ES-I3 (cell line): ENCODE measurements around the gene SETDB1.
A peak's percentile ranks its signal among the peaks of the same experiment; 100 is the strongest.
"Not testable (repeated sequence)": the region's sequence is repeated elsewhere in the genome, so short reads cannot be mapped to it uniquely, and the experiment has no call there.

Experiments
- H3K36me3 ChIP-seq: 2 replicates; pipeline ENCODE4 v1.6.1; 2013; ENCODE audit warnings: mild to moderate bottlenecking, low read length, control low read depth, moderate library complexity; ENCODE audit not compliant: insufficient read depth
- H3K4me1 ChIP-seq: 2 replicates; pipeline ENCODE4 v1.6.1; 2013; ENCODE audit warnings: mild to moderate bottlenecking, control low read depth, low read length; ENCODE audit not compliant: insufficient read depth
- H3K9ac ChIP-seq: 2 replicates; pipeline ENCODE4 v1.6.1; 2013; ENCODE audit warnings: low read depth, mild to moderate bottlenecking, low read length, moderate library complexity
- H3K9me3 ChIP-seq: 2 replicates; pipeline ENCODE4 v1.6.1; 2013; ENCODE audit warnings: mild to moderate bottlenecking, low read length, moderate library complexity; ENCODE audit not compliant: control insufficient read depth, insufficient read depth

SETDB1 gene

DNA sequence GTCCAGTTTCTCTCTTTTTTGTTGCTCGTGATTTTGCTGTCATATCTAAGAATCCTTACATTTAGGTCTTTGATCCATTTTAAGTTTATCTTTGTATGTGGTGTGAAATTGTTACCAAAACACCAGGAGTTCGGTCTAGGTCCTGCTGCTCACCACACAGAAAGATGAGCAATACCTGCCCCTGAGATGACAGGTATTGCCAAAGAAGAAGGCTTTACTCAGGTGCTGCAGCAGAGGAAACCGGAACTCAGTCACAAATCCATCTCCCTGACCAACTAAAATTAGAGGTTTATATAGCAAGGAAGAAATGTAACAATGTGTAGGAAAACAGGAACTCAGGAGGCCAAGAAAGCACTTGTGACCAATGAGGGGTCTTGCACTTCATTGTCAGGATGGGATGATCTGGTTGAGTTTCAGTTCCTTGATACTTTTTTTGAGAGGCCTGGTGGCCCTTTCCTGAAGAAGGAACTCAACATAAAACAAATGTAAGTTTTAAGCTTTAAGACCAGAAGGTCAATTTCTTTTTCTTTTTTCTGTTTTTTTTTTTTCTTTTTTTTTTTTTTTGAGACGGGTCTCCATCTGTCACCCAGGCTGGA, 16.5 kb upstream of the SETDB1 start:
- Histone ChIP-seq H3K9ac (no peak overlapping the region), H3K36me3 (no peaks in the 10 kb centered on the region)

DNA sequence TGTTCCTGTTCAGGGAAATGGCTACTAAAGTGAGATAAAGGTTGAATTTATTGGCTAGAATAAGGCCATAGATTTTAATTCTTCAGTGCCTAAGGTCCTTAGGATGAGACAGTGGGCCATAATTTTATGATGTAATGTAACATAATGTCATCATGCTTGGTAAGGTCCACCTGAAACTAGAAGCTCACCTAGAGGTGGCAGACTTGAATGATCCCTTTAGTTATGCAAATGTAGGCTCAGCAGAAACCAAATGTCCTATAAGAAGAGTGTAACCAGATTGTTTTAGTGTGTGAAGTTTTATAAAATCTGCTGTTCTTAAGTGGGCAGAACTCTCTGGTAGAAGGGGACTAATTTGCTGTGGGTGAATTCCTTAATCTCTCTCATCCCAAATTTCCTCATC, 13.5 kb upstream of the SETDB1 start:
- Histone ChIP-seq H3K9me3 (no peaks in the 10 kb centered on the region; the same call in 1 of the 2 replicates), H3K36me3 (no peaks in the 10 kb centered on the region), H3K4me1 (peaks cover 11% of the 10 kb centered on the region; the same call in 1 of the 2 replicates), H3K9ac (no peak overlapping the region)

More for the DNA sequence above, 16.5 kb upstream of the SETDB1 start:
- Histone ChIP-seq H3K9me3 (no peaks in the 10 kb centered on the region; the same call in 1 of the 2 replicates), H3K4me1 (peaks cover 11% of the 10 kb centered on the region; the same call in 1 of the 2 replicates)

DNA sequence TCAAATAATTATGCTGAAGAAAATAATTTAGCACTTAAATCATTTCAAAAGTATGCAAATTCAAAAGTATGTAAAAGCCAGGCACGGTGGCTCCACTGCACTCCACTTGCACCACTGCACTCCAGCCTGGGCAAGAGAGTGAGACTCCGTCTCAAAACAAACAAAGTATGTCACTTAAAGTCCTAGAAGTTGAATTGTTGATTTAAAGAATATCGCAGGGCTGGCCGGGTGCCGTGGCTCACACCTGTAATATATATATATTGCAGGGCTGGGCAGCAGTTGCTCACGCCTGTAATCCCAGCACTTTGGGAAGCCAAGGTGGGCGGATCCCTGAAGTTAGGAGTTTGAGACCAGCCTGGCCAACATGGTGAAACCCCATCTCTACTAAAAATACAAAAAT, 8.8 kb upstream of the SETDB1 start:
- H3K4me1 ChIP-seq: peaks cover 12% of the 10 kb centered on the region
- no peak overlapping the region for H3K9ac ChIP-seq
- H3K36me3 ChIP-seq: no peaks in the 10 kb centered on the region
- no peaks in the 10 kb centered on the region for H3K9me3 ChIP-seq

DNA sequence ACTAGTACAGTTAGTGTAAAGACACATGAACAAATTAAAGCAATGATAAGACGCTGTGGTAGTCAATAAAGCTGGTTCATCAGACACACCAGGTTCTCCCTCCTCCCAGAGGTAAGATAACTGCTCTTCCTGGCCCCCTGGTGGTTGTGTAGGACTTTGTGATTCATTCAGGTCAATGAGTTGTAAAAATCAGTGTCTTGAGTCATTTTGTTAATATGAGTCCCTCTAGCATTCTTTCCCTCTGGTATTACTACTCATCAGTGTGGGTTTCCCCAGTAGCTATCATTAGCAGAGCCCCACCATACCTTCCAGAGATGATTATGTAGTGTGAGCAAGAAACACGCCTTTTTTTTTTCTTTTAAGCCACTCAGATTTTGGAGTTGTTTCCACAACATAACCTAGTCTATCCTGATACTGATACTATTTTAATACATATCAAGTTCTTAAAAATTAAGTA, 3.6 kb upstream of the SETDB1 start:
- H3K4me1 ChIP-seq: peaks cover 4% of the 10 kb centered on the region
- no peaks in the 10 kb centered on the region for H3K36me3 ChIP-seq
- no peaks in the 10 kb centered on the region for H3K9me3 ChIP-seq
- H3K9ac ChIP-seq: no peak overlapping the region

DNA sequence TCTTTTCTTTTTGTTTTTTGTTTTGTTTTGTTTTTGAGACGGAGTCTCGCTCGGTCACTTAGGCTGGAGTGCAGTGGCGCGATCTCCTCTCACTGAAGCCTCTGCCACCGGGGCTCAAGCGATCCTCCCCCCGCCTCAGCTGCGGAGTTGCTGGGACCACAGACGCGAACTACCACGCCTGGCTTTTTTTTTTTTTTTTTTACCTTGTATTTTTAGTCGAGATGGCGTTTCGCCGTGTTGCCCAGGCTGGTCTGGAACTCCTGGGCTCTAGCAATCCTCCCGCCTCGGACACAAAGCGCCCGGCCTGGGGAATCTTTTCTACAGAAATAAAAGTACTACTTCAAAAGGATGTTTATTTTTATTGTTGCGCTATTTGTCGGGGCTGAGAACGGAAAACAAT, 1.1 kb upstream of the SETDB1 start:
- Histone ChIP-seq H3K4me1 (peaks cover 4% of the 10 kb centered on the region), H3K9me3 (no peaks in the 10 kb centered on the region), H3K36me3 (peaks cover 12% of the 10 kb centered on the region), H3K9ac (peak overlapping the region; percentile 90; the same call in 1 of the 2 replicates)

DNA sequence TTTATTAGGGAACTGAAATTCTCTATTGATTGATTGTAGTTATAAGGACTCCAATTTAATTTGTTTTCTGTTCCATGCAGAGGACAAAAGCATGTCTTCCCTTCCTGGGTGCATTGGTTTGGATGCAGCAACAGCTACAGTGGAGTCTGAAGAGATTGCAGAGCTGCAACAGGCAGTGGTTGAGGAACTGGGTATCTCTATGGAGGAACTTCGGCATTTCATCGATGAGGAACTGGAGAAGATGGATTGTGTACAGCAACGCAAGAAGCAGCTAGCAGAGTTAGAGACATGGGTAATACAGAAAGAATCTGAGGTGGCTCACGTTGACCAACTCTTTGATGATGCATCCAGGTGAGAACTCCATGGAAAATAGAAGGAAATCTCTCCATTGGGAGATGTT, 1.5 kb downstream of the SETDB1 start:
- Histone ChIP-seq H3K36me3 (peaks cover 18% of the 10 kb centered on the region), H3K9me3 (peaks cover 4% of the 10 kb centered on the region; the same call in 1 of the 2 replicates), H3K4me1 (no peaks in the 10 kb centered on the region), H3K9ac (no peak overlapping the region)

DNA sequence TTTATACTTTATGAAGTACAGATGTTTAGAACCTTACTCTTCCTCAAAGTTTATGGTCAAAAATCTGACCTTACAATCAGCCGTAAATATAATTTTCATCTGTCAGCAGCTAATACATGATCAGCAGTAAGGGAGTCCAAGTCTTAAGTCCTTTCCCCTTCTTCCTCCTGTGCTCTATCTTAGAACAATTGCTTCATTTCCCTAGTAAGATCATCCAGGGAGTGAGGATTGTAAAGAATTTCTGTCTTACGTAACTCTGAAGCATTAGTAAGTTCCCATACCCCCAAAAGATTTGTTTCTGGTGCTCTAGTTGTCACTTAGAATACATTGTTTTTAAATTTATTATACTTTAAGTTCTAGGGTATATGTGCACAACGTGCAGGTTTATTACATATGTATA, 2.1 kb downstream of the SETDB1 start:
- H3K4me1 ChIP-seq: no peaks in the 10 kb centered on the region
- H3K36me3 ChIP-seq: peaks cover 18% of the 10 kb centered on the region
- peaks cover 4% of the 10 kb centered on the region; the same call in 1 of the 2 replicates for H3K9me3 ChIP-seq
- no peak overlapping the region for H3K9ac ChIP-seq

DNA sequence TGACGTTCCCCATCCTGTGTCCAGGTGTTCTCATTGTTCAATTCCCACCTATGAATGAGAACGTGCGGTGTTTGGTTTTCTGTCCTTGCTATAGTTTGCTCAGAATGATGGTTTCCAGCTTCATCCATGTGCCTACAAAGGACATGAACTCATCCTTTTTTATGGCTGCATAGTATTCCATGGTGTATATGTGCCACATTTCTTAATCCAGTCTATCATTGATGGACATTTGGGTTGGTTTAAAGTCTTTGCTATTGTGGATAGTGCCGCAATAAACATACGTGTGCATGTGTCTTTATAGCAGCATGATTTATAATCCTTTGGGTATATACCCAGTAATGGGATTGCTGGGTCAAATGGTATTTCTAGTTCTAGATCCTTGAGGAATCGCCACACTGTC, 2.6 kb downstream of the SETDB1 start:
- H3K9me3 ChIP-seq, H3K9ac ChIP-seq, H3K4me1 ChIP-seq: not testable (repeated sequence)
- H3K36me3 ChIP-seq: peaks cover 18% of the 10 kb centered on the region

DNA sequence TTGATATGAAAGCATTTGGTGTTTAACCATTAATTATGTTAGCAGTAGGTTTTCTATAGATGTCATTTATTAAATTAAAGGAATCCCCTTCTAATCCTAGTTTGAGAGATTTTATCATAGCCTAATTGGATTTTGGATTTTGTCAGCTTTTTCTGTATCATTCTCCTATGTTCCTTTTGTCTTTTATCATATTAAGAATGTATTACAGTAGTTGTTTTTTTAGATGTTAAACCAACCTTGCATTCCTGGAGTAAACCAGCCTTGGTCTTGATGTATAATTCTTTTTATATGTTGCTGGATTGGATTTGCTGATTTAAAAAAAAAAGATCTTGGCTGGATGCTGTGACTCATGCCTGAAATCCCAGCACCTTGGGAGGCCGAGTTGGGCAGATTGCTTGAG, 5.6 kb downstream of the SETDB1 start:
- Histone ChIP-seq H3K4me1 (no peaks in the 10 kb centered on the region), H3K9me3 (peaks cover 4% of the 10 kb centered on the region; the same call in 1 of the 2 replicates), H3K36me3 (peaks cover 18% of the 10 kb centered on the region), H3K9ac (no peak overlapping the region)

DNA sequence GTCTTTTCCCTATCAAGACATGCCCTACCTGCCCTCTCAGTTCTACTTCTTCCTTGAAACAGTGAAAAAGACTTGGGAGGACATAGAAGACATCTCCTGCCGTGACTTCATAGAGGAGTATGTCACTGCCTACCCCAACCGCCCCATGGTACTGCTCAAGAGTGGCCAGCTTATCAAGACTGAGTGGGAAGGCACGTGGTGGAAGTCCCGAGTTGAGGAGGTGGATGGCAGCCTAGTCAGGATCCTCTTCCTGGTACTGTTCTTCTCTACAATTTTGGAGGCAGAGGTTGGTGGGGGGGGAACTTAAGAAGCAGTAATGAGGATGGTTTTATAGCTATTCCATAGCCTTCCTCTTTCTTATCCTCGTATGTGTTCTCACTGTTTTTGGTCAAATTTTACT, 18.7 kb downstream of the SETDB1 start:
- no peaks in the 10 kb centered on the region for H3K9me3 ChIP-seq
- peaks cover 46% of the 10 kb centered on the region for H3K36me3 ChIP-seq
- no peaks in the 10 kb centered on the region for H3K4me1 ChIP-seq
- no peak overlapping the region for H3K9ac ChIP-seq

DNA sequence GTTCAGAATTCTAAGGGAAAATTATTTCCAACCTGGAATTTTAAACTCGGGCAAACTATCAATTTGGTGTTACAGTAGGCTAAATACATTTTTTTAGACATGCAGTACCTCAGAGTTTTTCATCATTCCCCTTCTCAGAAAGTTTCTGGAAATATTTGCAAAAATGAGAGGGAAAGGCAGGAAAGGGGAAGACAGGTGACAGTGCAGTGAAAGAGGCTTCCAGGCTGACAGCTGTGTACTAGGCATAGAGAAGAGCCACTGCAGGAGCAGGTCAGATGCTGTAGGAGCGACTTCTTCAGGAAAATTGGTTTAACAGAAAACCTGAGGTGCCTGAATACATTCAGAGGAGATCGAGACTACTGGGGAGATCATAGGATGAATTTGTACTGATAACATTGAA, 28.5 kb downstream of the SETDB1 start:
- no peak overlapping the region for H3K9ac ChIP-seq
- H3K36me3 ChIP-seq: peaks cover 23% of the 10 kb centered on the region
- H3K4me1 ChIP-seq: no peaks in the 10 kb centered on the region
- H3K9me3 ChIP-seq: no peaks in the 10 kb centered on the region

DNA sequence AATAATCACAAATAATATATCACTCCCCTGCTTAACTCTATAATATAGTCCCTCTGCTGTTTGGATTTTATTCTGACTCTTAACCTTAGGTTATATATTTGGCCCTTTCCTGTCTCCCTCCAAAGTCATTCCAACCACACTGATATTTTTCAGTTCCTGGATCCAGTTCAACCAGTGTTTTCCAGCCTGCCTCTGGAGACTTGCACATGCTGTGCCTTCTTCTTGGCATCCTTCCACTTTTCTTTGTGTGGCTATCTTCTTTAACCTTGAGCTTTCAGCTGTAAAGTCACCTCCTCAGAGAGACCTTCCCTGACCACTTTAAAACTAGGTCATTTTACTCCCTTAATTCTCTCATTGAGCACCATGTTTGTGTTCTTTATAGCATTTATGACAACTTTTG, 29.1 kb downstream of the SETDB1 start:
- peaks cover 26% of the 10 kb centered on the region for H3K36me3 ChIP-seq
- H3K4me1 ChIP-seq: no peaks in the 10 kb centered on the region
- H3K9ac ChIP-seq: no peak overlapping the region
- no peaks in the 10 kb centered on the region for H3K9me3 ChIP-seq

DNA sequence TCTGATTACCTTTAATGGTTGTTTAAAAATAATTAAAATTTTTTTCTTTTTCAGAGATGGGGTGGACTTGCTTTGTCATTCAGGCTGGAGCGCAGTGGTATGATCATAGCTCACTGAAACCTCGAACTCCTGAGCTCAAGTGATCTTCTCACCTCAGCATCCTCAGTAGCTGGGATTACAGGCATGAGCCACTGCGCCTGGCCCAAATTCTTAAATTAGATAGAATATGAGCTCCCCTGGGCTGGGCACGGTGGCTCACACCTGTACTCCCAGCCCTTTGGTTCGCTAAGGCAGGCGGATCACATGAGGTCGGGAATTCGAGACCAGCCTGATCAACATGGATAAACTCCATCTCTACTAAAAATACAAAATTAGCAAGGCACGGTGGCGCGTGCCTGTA, 31.5 kb downstream of the SETDB1 start:
- Histone ChIP-seq H3K9me3 (no peaks in the 10 kb centered on the region), H3K4me1 (no peaks in the 10 kb centered on the region), H3K36me3 (peaks cover 19% of the 10 kb centered on the region), H3K9ac (no peak overlapping the region)

DNA sequence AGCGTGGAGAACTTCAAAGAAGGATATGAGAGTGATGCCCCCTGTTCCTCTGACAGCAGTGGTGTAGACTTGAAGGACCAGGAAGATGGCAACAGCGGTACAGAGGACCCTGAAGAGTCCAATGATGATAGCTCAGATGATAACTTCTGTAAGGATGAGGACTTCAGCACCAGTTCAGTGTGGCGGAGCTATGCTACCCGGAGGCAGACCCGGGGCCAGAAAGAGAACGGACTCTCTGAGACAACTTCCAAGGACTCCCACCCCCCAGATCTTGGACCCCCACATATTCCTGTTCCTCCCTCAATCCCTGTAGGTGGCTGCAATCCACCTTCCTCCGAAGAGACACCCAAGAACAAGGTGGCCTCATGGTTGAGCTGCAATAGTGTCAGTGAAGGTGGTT, 34.5 kb downstream of the SETDB1 start:
- no peaks in the 10 kb centered on the region for H3K9me3 ChIP-seq

DNA sequence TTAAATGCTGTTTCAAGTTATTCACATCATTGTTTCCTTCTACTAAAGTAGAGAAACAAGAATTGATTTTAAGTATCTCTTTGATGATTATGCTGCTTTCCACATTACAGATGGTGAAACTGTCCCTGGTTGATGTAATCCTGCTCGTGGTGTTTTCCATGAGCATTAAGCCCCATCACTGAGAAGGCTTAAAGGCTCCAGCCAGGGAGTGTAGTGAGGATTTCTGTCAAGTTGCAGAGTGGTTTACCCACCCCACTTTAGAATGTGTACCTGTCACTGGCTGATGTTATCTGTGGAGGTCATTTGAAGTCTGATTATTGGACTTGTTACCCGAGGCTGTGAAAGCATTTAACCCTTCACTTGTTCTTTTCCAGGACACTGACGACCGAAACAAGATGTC, 35.6 kb downstream of the SETDB1 start:
- Histone ChIP-seq H3K9ac (no peak overlapping the region), H3K9me3 (no peaks in the 10 kb centered on the region), H3K4me1 (no peaks in the 10 kb centered on the region), H3K36me3 (peaks cover 45% of the 10 kb centered on the region)

More for the DNA sequence above, 34.5 kb downstream of the SETDB1 start:
- H3K36me3 ChIP-seq: peaks cover 33% of the 10 kb centered on the region
- H3K9ac ChIP-seq: no peak overlapping the region
- no peaks in the 10 kb centered on the region for H3K4me1 ChIP-seq
